ENCODE measurements around the gene ATP6V1G3.
"Not testable (repeated sequence)": the region's sequence is repeated elsewhere in the genome, so short reads cannot be mapped to it uniquely, and the experiment has no call there.

ATP6V1G3 gene

DNA sequence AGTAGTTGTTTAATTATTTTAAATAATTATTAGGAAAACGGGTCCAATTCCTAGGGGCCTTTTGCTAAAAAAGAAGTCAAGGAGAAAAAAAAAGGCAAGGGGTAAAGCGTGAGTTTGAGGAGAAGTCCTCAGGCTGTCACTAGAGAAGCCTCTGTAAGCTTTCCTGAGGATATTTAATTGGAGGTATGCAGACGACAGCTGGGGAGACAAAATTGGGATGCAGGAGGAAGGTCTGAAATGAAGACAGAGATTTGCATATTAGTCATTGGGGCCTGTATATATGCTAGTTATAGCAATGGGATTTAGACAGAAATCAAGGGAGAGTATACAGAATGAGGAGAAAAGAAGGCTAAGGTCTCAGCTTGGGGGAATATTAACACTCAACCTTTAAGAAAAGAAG lies 8.6 kb downstream of the ATP6V1G3 start:
- H3K4me1 Mint-ChIP-seq, result peaks cover 49% of the 10 kb centered on the region
- H3K27ac Mint-ChIP-seq, result no peak overlapping the region
- H3K4me3 Mint-ChIP-seq, result no peak overlapping the region
- peaks cover 13% of the 10 kb centered on the region for H3K36me3 Mint-ChIP-seq
- CTCF ChIA-PET, result no interaction called here
- no peak for DNase-seq
- H3K27me3 Mint-ChIP-seq, result no peaks in the 10 kb centered on the region
- H3K9me3 Mint-ChIP-seq, result peaks cover 6% of the 10 kb centered on the region

DNA sequence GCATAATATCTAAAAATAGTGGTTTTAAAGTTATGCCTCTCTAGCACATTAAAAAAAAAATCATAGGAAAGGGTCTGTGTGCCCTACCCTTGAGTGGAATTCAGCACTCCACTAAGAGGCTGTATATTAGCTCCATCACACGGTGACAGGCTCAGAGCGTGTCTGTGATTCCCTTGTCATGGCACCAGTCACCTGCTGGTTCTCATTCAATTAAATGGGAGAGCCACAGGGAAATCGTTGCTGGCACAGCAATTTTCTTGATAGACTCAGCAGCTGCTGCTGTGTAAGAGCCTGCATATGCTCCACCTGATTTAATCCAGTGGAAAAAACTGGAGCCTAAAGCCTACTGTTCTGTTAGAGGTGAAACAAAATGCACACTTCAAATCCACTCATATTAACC lies 9.5 kb downstream of the ATP6V1G3 start:
- Mint-ChIP-seq H3K9me3 (peaks cover 6% of the 10 kb centered on the region), H3K27ac (no peak overlapping the region), H3K4me3 (no peak overlapping the region), H3K4me1 (peaks cover 46% of the 10 kb centered on the region), H3K27me3 (no peaks in the 10 kb centered on the region), H3K36me3 (peaks cover 13% of the 10 kb centered on the region)
- DNase-seq, result no peak
- CTCF ChIA-PET, result interaction anchor here (1.5 kb wide), 1 partner anchor 26 kb away, joined by 3 read pairs; no protein-coding TSS in a partner anchor

DNA sequence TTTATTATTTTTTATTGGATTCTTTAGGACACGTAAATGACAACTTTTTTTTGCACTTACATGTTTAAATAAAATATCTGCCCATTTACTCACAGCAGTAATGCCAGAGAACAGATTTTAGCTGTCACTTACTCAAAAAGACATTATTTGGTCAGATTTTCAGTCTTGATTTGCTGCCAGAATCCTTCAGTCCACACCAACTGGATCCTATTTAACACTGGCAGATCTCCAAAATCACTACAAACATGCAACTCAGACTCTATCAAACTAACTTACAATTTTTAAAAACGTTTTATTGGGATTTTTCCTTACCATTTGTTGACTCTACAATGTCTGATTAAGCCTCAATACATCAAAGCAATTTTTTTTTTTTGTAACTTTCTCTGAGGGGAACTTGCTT lies 11.1 kb downstream of the ATP6V1G3 start:
- CTCF ChIA-PET, result interaction anchor here (1.4 kb wide), 1 partner anchor 91 kb away, joined by 3 read pairs; no protein-coding TSS in a partner anchor
- Mint-ChIP-seq H3K36me3 (peaks cover 13% of the 10 kb centered on the region), H3K9me3 (peaks cover 6% of the 10 kb centered on the region), H3K27me3 (no peaks in the 10 kb centered on the region), H3K27ac (no peak overlapping the region), H3K4me1 (peaks cover 49% of the 10 kb centered on the region), H3K4me3 (no peak overlapping the region)
- no peak for DNase-seq

DNA sequence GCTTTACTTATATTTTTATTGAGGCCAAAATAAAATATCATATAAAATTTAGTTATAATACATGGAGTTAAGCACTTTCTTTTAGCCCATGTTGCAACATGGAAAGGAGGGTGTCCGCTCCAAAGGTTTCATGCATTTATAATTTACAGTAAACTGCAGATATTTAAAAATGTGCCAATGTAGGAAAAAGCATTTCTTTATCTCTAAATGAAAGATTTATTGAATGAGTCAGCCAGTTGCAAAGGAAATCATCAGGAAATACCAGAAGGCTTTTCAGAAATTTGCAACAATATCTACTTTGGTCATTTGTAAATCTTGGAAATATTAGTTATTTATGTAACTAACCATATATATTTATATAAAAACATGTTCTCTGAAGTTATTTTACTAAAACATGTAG lies 12.1 kb downstream of the ATP6V1G3 start:
- Mint-ChIP-seq H3K9me3 (peaks cover 5% of the 10 kb centered on the region), H3K27ac (no peak overlapping the region), H3K36me3 (peaks cover 9% of the 10 kb centered on the region), H3K4me1 (peaks cover 46% of the 10 kb centered on the region), H3K27me3 (no peaks in the 10 kb centered on the region), H3K4me3 (no peak overlapping the region)
- CTCF ChIA-PET, result no interaction called here
- DNase-seq, result no peak

DNA sequence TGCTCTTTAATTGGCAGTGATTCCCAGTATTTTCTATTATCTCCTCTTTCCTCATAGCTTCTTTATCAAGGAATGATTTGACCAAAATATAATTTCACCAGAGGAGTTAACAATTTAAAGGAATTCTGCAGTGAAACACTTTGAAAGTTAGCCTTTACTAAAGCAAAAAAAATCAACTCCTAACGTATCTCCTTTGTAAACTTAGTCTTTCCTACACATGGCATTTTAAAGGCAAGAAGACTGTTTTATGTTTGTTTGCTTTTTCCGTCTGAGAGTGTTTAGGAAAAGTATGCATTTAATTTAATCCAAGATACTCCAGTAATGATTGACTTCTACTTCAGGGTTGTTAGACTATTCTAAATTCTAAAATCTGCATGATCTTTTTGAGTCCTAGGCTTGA lies 15.9 kb downstream of the ATP6V1G3 start:
- peaks cover 72% of the 10 kb centered on the region for H3K4me1 Mint-ChIP-seq
- H3K9me3 Mint-ChIP-seq, result no peaks in the 10 kb centered on the region
- CTCF ChIA-PET, result interaction anchor here (4.1 kb wide), 1 partner anchor 97 kb away, joined by 29 read pairs; no protein-coding TSS in a partner anchor
- no peaks in the 10 kb centered on the region for H3K27me3 Mint-ChIP-seq
- peak overlapping the region; percentile 89 for H3K27ac Mint-ChIP-seq
- H3K4me3 Mint-ChIP-seq, result peak overlapping the region; percentile 76
- DNase-seq, result no peak
- peaks cover 2% of the 10 kb centered on the region for H3K36me3 Mint-ChIP-seq

DNA sequence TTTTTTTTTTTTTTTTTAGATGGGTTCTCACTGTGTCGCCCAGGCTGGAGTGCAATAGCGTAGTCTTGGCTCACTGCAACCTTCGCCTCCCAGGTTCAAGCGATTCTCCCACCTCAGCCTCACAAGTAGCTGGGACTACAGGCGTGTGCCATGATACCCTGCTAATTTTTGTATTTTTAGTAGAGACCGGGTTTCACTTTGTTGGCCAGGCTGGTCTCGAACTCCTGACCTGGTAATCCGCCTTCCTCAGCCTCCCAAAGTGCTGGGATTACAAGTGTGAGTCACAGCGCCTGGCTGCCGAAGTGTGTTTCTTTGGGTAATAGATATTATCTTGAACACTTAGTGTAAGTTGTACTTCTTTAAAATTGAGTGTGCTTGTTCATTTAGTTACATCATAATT lies 16.4 kb downstream of the ATP6V1G3 start:
- H3K36me3 Mint-ChIP-seq, H3K9me3 Mint-ChIP-seq, H3K27me3 Mint-ChIP-seq: not testable (repeated sequence)
- Mint-ChIP-seq H3K4me1 (peaks cover 74% of the 10 kb centered on the region), H3K4me3 (peak overlapping the region; percentile 76), H3K27ac (peak overlapping the region; percentile 89)
- CTCF ChIA-PET, result interaction anchor here (4.1 kb wide), 1 partner anchor 97 kb away, joined by 29 read pairs; no protein-coding TSS in a partner anchor
- DNase-seq, result peak; percentile 44

DNA sequence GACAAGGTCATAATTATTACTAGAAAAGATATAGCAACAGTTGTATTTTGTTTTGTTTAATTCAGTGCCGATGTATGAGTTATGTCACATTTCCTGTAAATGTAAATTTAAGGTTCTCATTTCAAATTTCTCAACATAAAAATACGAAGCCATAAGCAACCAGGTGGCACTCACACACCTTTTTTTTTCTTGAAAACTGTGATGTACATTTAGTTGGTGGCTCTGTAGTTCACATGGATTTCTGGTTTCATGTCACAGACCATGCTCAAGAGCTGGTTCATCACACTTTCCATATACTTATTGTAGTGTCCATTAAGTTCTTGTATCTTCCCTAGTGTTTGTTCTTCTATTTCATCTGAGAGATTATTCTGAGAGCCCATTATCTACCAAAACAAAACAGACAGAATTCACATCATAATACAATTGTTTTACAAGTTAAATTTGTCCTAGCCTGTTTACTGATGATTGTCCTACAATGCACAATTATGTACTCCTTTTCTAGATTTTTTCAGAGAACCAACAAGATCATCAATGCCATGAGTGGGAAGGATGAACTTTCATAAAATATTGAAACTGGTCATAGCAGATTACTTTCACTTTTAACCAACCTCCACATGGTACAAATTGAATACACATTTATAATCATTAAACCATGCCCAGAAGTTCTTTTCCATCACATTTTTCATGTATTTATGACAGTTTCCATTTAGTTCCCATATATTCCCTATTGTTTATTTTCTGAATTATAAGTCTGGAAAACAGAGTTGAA lies 17.1 kb downstream of the ATP6V1G3 start:
- Mint-ChIP-seq H3K36me3 (peaks cover 2% of the 10 kb centered on the region), H3K4me1 (peaks cover 82% of the 10 kb centered on the region), H3K9me3 (no peaks in the 10 kb centered on the region), H3K4me3 (peak overlapping the region; percentile 76), H3K27ac (peak overlapping the region; percentile 89), H3K27me3 (no peaks in the 10 kb centered on the region)
- CTCF ChIA-PET, result interaction anchor here (0.7 to 4.1 kb wide), 9 partner anchors 15 to 186 kb away, joined by 3 to 29 read pairs (median 3); no protein-coding TSS in a partner anchor
- peak; percentile 36 for DNase-seq

DNA sequence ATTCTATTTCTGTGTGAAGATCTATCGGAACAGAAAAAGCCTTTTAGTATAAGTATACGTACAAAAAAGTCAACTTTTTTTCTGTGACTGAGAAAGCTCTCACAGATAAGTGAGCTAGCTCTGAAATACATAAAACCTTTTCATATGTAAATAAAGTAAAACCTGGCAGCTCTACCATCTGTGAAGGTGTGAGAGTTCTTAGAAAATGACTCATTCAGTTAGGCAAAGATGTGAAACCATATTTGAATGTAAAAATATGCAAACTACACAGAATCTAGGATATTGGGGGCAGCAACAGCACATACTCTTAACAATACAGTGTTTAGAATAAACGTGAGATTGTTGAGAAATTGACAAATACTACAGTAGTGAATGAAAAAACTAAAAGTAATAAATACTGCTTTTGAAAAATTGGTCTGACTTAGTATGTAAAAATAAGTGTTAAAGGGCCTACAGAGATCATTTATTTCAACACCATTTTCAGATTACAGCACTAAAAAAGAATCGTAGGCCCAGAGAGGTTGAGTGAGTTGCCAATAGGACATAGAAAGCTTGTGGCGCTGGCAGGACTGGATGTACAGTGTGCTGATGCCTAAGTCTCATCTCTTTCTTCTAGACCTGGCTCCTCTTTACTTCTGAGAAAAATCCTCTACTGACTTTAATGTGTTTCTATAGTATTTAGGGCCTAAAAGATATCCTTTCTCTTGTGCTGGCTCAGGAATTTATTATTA lies 19.8 kb downstream of the ATP6V1G3 start:
- DNase-seq, result no peak
- CTCF ChIA-PET, result interaction anchor here (0.8 to 1.4 kb wide), 4 partner anchors 140 to 165 kb away, joined by 3 to 7 read pairs (median 3); no protein-coding TSS in a partner anchor

DNA sequence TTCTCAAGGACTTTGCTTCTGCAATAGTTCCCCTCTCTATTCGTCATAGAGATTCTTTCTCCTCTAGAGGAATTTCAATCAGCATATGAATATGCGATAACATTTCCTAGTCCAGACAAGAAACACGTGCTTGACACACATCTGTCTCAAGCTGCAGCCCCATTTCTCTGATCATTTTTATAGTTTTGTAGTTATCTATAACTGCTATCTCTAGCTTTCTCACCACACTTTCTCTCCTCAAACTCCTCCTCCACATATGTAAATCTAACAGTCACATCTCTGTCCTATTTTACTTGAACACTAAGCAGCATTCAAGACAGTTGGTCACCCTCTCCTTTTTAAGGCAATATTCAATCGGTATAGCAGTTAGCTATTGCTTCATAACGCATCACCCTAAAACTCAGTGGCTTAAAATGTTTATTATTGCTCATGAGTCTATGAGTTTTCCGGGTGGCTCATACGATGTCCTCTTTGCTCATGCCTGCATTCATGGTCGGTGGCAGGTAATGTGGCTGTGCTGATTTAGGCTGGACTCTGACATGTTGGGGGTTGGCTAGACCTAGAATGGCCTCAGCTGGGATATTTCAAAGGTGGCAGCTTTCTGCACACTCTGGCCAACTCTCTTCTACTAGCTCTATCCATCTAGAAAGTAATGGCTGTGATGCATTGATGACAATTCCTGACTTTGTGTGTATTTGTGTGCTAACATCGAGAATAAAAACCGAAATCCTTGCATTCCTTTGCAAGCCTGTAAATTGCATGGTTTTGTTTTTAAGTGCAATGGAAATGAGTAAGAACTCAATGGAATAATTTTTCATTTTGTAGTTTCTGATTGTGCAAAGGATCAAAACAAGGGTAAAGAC lies 20.6 kb downstream of the ATP6V1G3 start:
- peak overlapping the region; percentile 85 for H3K27ac Mint-ChIP-seq
- no peak for DNase-seq
- CTCF ChIA-PET, result interaction anchor here (1.0 to 1.4 kb wide), 3 partner anchors 164 to 169 kb away, joined by 3 to 7 read pairs (median 3); no protein-coding TSS in a partner anchor
- H3K36me3 Mint-ChIP-seq, result no peaks in the 10 kb centered on the region
- H3K27me3 Mint-ChIP-seq, result no peaks in the 10 kb centered on the region
- no peaks in the 10 kb centered on the region for H3K9me3 Mint-ChIP-seq
- H3K4me1 Mint-ChIP-seq, result peaks cover 64% of the 10 kb centered on the region
- peak overlapping the region; percentile 55 for H3K4me3 Mint-ChIP-seq

More for the DNA sequence above, 19.8 kb downstream of the ATP6V1G3 start:
- peaks cover 69% of the 10 kb centered on the region for H3K4me1 Mint-ChIP-seq
- H3K9me3 Mint-ChIP-seq, result no peaks in the 10 kb centered on the region
- no peaks in the 10 kb centered on the region for H3K36me3 Mint-ChIP-seq
- no peaks in the 10 kb centered on the region for H3K27me3 Mint-ChIP-seq
- peak overlapping the region; percentile 85 for H3K27ac Mint-ChIP-seq
- peak overlapping the region; percentile 55 for H3K4me3 Mint-ChIP-seq

DNA sequence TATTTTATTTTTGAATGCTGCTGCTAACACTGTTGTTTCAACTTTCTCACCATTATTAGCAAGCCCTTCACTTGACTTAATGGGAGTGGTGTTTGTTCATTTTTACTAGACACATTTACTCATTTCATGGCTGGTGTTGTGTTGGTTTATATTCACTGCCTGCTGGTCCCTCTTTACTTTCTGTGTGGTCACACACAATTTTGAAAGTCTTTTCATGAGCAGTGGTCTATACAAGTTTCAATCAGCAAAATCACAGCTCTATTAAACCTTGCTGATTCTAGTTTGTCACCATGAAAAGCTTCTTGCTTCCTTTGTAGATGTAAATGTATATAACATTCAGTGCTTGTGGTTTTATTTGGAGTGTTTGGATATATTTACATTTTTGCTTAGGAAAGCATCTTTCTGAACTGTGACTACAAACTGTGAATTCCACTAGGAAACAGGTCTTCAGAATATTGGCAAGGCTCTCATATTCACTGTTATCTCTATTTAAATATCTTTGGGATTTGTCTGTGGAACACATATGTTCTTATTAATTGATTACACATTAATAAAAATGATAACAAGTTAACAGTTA lies 22.8 kb downstream of the ATP6V1G3 start:
- CTCF ChIA-PET, result no interaction called here
- no peaks in the 10 kb centered on the region for H3K36me3 Mint-ChIP-seq
- no peaks in the 10 kb centered on the region for H3K27me3 Mint-ChIP-seq
- no peak overlapping the region for H3K4me3 Mint-ChIP-seq
- DNase-seq, result no peak
- H3K9me3 Mint-ChIP-seq, result no peaks in the 10 kb centered on the region
- no peak overlapping the region for H3K27ac Mint-ChIP-seq
- H3K4me1 Mint-ChIP-seq, result peaks cover 46% of the 10 kb centered on the region

DNA sequence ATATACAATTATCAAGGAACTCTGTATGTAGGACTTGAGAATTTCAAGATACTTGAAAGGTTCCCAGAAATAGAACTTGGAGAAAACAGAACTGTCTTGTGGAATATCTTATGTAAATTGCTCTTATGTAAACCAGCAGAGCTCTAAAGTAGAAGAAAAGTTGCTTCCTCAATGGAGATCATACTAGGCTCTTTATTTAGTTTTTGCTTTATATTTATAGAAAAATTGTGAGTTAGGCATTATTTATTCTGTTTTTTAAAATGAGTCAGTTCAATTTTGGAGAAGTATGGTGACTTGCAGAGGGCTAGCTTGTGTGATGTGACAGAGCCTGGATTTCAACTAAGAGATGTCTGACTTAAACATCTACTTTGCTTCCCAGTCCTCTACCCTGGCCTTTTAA lies 40.4 kb downstream of the ATP6V1G3 start:
- Mint-ChIP-seq H3K27me3 (no peaks in the 10 kb centered on the region), H3K36me3 (peaks cover 6% of the 10 kb centered on the region), H3K9me3 (peaks cover 18% of the 10 kb centered on the region), H3K27ac (no peak overlapping the region), H3K4me1 (peaks cover 2% of the 10 kb centered on the region), H3K4me3 (no peak overlapping the region)
- no peak for DNase-seq
- CTCF ChIA-PET, result no interaction called here

DNA sequence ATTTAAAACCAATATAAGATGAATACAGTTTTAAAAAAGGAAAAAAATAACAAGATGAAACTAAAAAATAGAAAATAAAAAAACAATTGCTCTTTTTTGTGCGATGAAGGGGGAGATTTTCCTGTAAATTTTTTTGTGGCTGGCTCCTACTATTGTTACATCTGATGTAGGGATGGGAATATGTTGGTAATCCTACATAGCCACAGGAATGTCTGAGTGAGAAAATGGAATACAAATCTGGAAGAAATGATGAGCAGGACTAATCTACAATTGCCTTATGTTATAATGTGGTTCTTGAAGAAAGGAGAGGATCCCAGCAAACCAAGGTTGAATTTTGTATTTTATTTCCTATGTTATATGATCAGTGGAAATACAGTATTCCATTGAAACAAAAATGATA lies 40.9 kb downstream of the ATP6V1G3 start:
- DNase-seq, result no peak
- peaks cover 18% of the 10 kb centered on the region for H3K9me3 Mint-ChIP-seq
- H3K27ac Mint-ChIP-seq, result no peak overlapping the region
- H3K27me3 Mint-ChIP-seq, result no peaks in the 10 kb centered on the region
- H3K4me1 Mint-ChIP-seq, result peaks cover 2% of the 10 kb centered on the region
- peaks cover 6% of the 10 kb centered on the region for H3K36me3 Mint-ChIP-seq
- no peak overlapping the region for H3K4me3 Mint-ChIP-seq
- CTCF ChIA-PET, result no interaction called here

DNA sequence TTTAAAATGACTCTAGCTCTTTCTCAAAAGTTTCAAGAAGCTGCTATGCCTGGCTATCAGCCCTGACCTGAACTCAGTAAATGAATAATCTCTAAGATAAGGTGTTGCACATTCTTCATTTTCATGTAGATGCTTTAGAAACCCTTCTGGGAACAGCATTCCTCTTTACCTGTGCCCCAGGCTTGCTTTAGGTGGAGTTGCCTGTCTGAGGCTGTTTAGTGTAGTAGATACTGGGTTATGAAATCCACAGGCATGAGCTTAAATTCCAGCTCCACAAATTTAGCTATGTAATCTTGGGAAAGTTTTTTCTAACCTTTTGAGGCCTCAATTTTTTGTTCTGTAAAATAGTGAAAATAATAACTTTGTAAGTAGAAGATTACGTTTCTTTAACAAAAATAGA lies 41.6 kb downstream of the ATP6V1G3 start:
- H3K9me3 Mint-ChIP-seq, result peaks cover 18% of the 10 kb centered on the region
- H3K27me3 Mint-ChIP-seq, result no peaks in the 10 kb centered on the region

DNA sequence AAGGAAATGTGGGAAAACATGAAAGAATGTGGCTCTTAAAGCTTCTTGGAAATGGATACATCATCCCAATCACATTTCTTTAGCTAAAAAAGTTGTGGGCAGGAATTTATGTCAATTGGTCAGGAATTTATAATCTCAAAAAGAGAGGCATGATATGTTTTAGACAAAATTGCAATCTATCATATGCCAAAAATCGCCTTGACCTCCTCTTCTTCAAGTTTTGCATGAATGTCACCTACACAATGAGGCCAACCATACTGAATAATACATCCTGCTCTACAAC lies 42.4 kb downstream of the ATP6V1G3 start:
- CTCF ChIA-PET, result no interaction called here
- Mint-ChIP-seq H3K27me3 (no peaks in the 10 kb centered on the region), H3K36me3 (peaks cover 2% of the 10 kb centered on the region), H3K27ac (no peak overlapping the region), H3K9me3 (peaks cover 10% of the 10 kb centered on the region), H3K4me3 (no peak overlapping the region), H3K4me1 (peaks cover 2% of the 10 kb centered on the region)
- no peak for DNase-seq

More for the DNA sequence above, 41.6 kb downstream of the ATP6V1G3 start:
- Mint-ChIP-seq H3K27ac (no peak overlapping the region), H3K4me3 (no peak overlapping the region), H3K4me1 (peaks cover 2% of the 10 kb centered on the region), H3K36me3 (peaks cover 6% of the 10 kb centered on the region)
- CTCF ChIA-PET, result no interaction called here
- DNase-seq, result no peak
